WTC11 (cell line): ENCODE measurements around the gene SEMA6D. TPM values are rescaled to one million over a fixed set of nuclear protein-coding genes. Genes with fewer than 3 reads are reported as not detected.

Experiments used
- ATAC-seq: fragments of 200-7000 bp; cut with Tn5 transposase; 2 replicates; pipeline ENCODE4 v1.10.0; 2021; ENCODE audit warnings: mild to moderate bottlenecking, moderate library complexity
- CTCF ChIA-PET: fragments of 300-600 bp; sonication (Branson Sonifier 250); formaldehyde crosslinking; loops from one replicate; lab custom pipeline; 2021; ENCODE audit warnings: antibody characterized with exemption; lab: Charles Lee
- POLR2A ChIA-PET: fragments of 350-600 bp; sonication (Branson Sonifier 250); formaldehyde crosslinking; loops from one replicate; lab custom pipeline; 2021; ENCODE audit warnings: antibody characterized with exemption; lab: Charles Lee
- DNase-seq: peaks from one replicate; pipeline ENCODE4 v3.0.0; 2021; ENCODE audit warnings: low spot score
- H3K27ac Mint-ChIP-seq: 2 replicates; pipeline ENCODE4 v1.8.0; 2021; ENCODE audit warnings: mixed read lengths
- H3K27me3 Mint-ChIP-seq: 2 replicates; pipeline ENCODE4 v1.8.0; 2021; ENCODE audit warnings: low read depth, mild to moderate bottlenecking, moderate library complexity, mixed read lengths
- H3K36me3 Mint-ChIP-seq: 2 replicates; pipeline ENCODE4 v1.8.0; 2021; ENCODE audit warnings: mixed read lengths
- H3K4me1 Mint-ChIP-seq: 2 replicates; pipeline ENCODE4 v1.8.0; 2022; ENCODE audit warnings: mixed read lengths
- H3K4me3 Mint-ChIP-seq: 2 replicates; pipeline ENCODE4 v1.8.0; 2021; ENCODE audit warnings: mild to moderate bottlenecking, moderate library complexity, mixed read lengths
- H3K9me3 Mint-ChIP-seq: 2 replicates; pipeline ENCODE4 v1.8.0; 2021; ENCODE audit warnings: mixed read lengths
- CBFB ChIP-seq: sonication (generic); formaldehyde crosslinking; IDR thresholded peaks from 2 replicates; pipeline ENCODE4 v1.8.1; 2022; ENCODE audit warnings: mild to moderate bottlenecking, low read depth, missing genetic modification reagents
- ERG ChIP-seq: fragments of 250-450 bp; sonication (Bioruptor Pico); IDR thresholded peaks from 2 replicates; pipeline ENCODE4 v1.8.0; 2021; ENCODE audit warnings: mild to moderate bottlenecking
- ETV6 ChIP-seq: sonication (generic); formaldehyde crosslinking; IDR thresholded peaks from 2 replicates; pipeline ENCODE4 v1.8.1; 2022; ENCODE audit warnings: mild to moderate bottlenecking, missing genetic modification reagents
- IRF2 ChIP-seq: sonication (generic); formaldehyde crosslinking; IDR thresholded peaks from 2 replicates; pipeline ENCODE4 v1.8.0; 2022; ENCODE audit warnings: low read depth, missing genetic modification reagents, borderline replicate concordance
- MYBL2 ChIP-seq: sonication (generic); formaldehyde crosslinking; IDR thresholded peaks from 2 replicates; pipeline ENCODE4 v1.8.1; 2023; ENCODE audit warnings: mild to moderate bottlenecking, moderate library complexity, missing genetic modification reagents
- NR3C1 ChIP-seq: sonication (generic); formaldehyde crosslinking; conservative IDR thresholded peaks from 2 replicates; pipeline ENCODE4 v1.8.1; 2023; ENCODE audit warnings: low read depth, mild to moderate bottlenecking, missing genetic modification reagents
- PRRX2 ChIP-seq: fragments of 250-450 bp; sonication (Bioruptor Pico); IDR thresholded peaks from 2 replicates; pipeline ENCODE4 v1.8.0; 2021; ENCODE audit warnings: mild to moderate bottlenecking
- SP1 ChIP-seq: sonication (generic); formaldehyde crosslinking; conservative IDR thresholded peaks from 2 replicates; pipeline ENCODE4 v1.8.1; 2022; ENCODE audit warnings: missing genetic modification reagents
- TEAD1 ChIP-seq: sonication (generic); formaldehyde crosslinking; IDR thresholded peaks from 2 replicates; pipeline ENCODE4 v1.8.0; 2022; ENCODE audit warnings: mild to moderate bottlenecking, missing genetic modification reagents
- ZMAT4 ChIP-seq: fragments of 250-450 bp; sonication (Bioruptor Pico); IDR thresholded peaks from 2 replicates; pipeline ENCODE4 v1.9.0; 2021; ENCODE audit warnings: mild to moderate bottlenecking
- ZNF121 ChIP-seq: sonication (generic); formaldehyde crosslinking; IDR thresholded peaks from 2 replicates; pipeline ENCODE4 v1.8.0; 2023; ENCODE audit warnings: missing genetic modification reagents
- total RNA-seq: library from RNA; stranded (reverse); gene quantifications from 3 replicates; pipeline ENCODE4 v1.2.3, GENCODE V29; 2021
- TF ChIP-seq, protein P1 (sequence below): sonication (generic); formaldehyde crosslinking; IDR thresholded peaks from 2 replicates; pipeline ENCODE4 v1.8.0; 2022; ENCODE audit warnings: mild to moderate bottlenecking, missing genetic modification reagents
- TF ChIP-seq, protein P2 (sequence below): fragments of 250-450 bp; sonication (Bioruptor Pico); IDR thresholded peaks from 2 replicates; pipeline ENCODE4 v2.1.2; 2022; ENCODE audit warnings: mild to moderate bottlenecking, moderate library complexity
- TF ChIP-seq, protein P3 (sequence below): sonication (generic); formaldehyde crosslinking; IDR thresholded peaks from 2 replicates; pipeline ENCODE4 v1.8.1; 2023; ENCODE audit warnings: mild to moderate bottlenecking, missing genetic modification reagents, moderate library complexity
- TF ChIP-seq, protein P4 (sequence below): sonication (generic); formaldehyde crosslinking; IDR thresholded peaks from 2 replicates; pipeline ENCODE4 v1.8.0; 2023; ENCODE audit warnings: mild to moderate bottlenecking, missing genetic modification reagents
- TF ChIP-seq, protein P5 (sequence below): fragments of 250-450 bp; sonication (Bioruptor Pico); IDR thresholded peaks from 2 replicates; pipeline ENCODE4 v1.9.0; 2021; ENCODE audit warnings: moderate library complexity, mild to moderate bottlenecking, inconsistent platforms, borderline replicate concordance

Gene SEMA6D
- total RNA-seq, 1 experiment from 2014 or later, result 2.6 TPM

GRCh38 chr15:47820747-47821319 is 103.5 kb downstream of the SEMA6D start:
- DNase-seq, result no peak
- Mint-ChIP-seq H3K27ac (no peak overlapping the region; the same call in 1 of the 2 replicates), H3K9me3 (no peaks in the 10 kb centered on the region), H3K4me1 (peaks cover 40% of the 10 kb centered on the region), H3K27me3 (no peaks in the 10 kb centered on the region; the same call in 1 of the 2 replicates), H3K36me3 (no peaks in the 10 kb centered on the region), H3K4me3 (no peak overlapping the region)
- TF ChIP-seq CBFB (no peak), ZMAT4 (CRISPR knock-in tag) (no peak), TEAD1 (CRISPR knock-in tag) (no peak), NR3C1 (no peak), SP1 (CRISPR knock-in tag) (no peak), MYBL2 (CRISPR knock-in tag) (no peak), ZNF121 (CRISPR knock-in tag) (no peak), ETV6 (no peak), IRF2 (CRISPR knock-in tag) (no peak)
- TF ChIP-seq, protein P1, sequence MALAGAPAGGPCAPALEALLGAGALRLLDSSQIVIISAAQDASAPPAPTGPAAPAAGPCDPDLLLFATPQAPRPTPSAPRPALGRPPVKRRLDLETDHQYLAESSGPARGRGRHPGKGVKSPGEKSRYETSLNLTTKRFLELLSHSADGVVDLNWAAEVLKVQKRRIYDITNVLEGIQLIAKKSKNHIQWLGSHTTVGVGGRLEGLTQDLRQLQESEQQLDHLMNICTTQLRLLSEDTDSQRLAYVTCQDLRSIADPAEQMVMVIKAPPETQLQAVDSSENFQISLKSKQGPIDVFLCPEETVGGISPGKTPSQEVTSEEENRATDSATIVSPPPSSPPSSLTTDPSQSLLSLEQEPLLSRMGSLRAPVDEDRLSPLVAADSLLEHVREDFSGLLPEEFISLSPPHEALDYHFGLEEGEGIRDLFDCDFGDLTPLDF (CRISPR knock-in tag), result no peak
- TF ChIP-seq, protein P2, sequence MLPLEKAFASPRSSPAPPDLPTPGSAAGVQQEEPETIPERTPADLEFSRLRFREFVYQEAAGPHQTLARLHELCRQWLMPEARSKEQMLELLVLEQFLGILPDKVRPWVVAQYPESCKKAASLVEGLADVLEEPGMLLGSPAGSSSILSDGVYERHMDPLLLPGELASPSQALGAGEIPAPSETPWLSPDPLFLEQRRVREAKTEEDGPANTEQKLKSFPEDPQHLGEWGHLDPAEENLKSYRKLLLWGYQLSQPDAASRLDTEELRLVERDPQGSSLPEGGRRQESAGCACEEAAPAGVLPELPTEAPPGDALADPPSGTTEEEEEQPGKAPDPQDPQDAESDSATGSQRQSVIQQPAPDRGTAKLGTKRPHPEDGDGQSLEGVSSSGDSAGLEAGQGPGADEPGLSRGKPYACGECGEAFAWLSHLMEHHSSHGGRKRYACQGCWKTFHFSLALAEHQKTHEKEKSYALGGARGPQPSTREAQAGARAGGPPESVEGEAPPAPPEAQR (CRISPR knock-in tag), result no peak
- TF ChIP-seq, protein P3, sequence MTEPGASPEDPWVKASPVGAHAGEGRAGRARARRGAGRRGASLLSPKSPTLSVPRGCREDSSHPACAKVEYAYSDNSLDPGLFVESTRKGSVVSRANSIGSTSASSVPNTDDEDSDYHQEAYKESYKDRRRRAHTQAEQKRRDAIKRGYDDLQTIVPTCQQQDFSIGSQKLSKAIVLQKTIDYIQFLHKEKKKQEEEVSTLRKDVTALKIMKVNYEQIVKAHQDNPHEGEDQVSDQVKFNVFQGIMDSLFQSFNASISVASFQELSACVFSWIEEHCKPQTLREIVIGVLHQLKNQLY (CRISPR knock-in tag), result no peak
- TF ChIP-seq, protein P4, sequence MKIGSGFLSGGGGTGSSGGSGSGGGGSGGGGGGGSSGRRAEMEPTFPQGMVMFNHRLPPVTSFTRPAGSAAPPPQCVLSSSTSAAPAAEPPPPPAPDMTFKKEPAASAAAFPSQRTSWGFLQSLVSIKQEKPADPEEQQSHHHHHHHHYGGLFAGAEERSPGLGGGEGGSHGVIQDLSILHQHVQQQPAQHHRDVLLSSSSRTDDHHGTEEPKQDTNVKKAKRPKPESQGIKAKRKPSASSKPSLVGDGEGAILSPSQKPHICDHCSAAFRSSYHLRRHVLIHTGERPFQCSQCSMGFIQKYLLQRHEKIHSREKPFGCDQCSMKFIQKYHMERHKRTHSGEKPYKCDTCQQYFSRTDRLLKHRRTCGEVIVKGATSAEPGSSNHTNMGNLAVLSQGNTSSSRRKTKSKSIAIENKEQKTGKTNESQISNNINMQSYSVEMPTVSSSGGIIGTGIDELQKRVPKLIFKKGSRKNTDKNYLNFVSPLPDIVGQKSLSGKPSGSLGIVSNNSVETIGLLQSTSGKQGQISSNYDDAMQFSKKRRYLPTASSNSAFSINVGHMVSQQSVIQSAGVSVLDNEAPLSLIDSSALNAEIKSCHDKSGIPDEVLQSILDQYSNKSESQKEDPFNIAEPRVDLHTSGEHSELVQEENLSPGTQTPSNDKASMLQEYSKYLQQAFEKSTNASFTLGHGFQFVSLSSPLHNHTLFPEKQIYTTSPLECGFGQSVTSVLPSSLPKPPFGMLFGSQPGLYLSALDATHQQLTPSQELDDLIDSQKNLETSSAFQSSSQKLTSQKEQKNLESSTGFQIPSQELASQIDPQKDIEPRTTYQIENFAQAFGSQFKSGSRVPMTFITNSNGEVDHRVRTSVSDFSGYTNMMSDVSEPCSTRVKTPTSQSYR (CRISPR knock-in tag), result no peak
- ATAC-seq, result no peak
- CTCF ChIA-PET, result no interaction called here
- POLR2A ChIA-PET, result interaction anchor here (0.6 kb wide), 1 partner anchor 1153 kb away, joined by 3 read pairs; no protein-coding TSS in a partner anchor

- Mint-ChIP-seq H3K27ac (no peak overlapping the region), H3K9me3 (no peaks in the 10 kb centered on the region)
- CTCF ChIA-PET, result interaction anchor here (1.2 kb wide), 1 partner anchor 90 kb away, joined by 3 read pairs; no protein-coding TSS in a partner anchor
- TF ChIP-seq, protein P5, sequence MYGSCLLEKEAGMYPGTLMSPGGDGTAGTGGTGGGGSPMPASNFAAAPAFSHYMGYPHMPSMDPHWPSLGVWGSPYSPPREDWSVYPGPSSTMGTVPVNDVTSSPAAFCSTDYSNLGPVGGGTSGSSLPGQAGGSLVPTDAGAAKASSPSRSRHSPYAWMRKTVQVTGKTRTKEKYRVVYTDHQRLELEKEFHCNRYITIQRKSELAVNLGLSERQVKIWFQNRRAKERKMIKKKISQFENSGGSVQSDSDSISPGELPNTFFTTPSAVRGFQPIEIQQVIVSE (CRISPR knock-in tag), result no peak
- TF ChIP-seq ERG, result no peak
- no peak for TF ChIP-seq TEAD1 (CRISPR knock-in tag)
- TF ChIP-seq PRRX2 (CRISPR knock-in tag), result no peak
- TF ChIP-seq, all 79 proteins: peak for 0
- DNase-seq (no peak), ATAC-seq (no peak)
- Mint-ChIP-seq H3K36me3 (no peaks in the 10 kb centered on the region), H3K4me1 (peaks cover 40% of the 10 kb centered on the region), H3K27me3 (no peaks in the 10 kb centered on the region; the same call in 1 of the 2 replicates), H3K4me3 (no peak overlapping the region)
- POLR2A ChIA-PET, result no interaction called here
Measured at GRCh38 chr15:47822048-47822447, 104.7 kb downstream of the SEMA6D start.
